H1 (cell line): Measurements from ENCODE around the gene CALM3. TPM values are rescaled to one million over a fixed set of nuclear protein-coding genes. Genes with fewer than 3 reads are reported as not detected.

Experiments used
- BCL11A ChIP-seq, 2 experiments: IDR thresholded peaks; one replicate each; pipeline ENCODE4 v1.6.1; 2011; ENCODE audit warnings: low read depth in 2 of 2, low read length in 2 of 2, mild to moderate bottlenecking in 2 of 2
- CBX8 ChIP-seq: fragments of 300-800, 300-1000 bp; sonication (generic); IDR thresholded peaks from 2 replicates; pipeline ENCODE4 v1.7.1; 2016; ENCODE audit warnings: low read depth, low read length, borderline replicate concordance
- CEBPB ChIP-seq: IDR thresholded peaks from 2 replicates; pipeline ENCODE4 v1.6.1; 2012; ENCODE audit warnings: low read depth, low read length
- CHD1 ChIP-seq: IDR thresholded peaks from 2 replicates; pipeline ENCODE4 v1.6.1; 2012; ENCODE audit warnings: low read depth, low read length, improper control_type of control experiment
- CTBP2 ChIP-seq: IDR thresholded peaks from 2 replicates; pipeline ENCODE4 v1.7.0; 2011; ENCODE audit warnings: borderline replicate concordance, mild to moderate bottlenecking, moderate library complexity, mixed read lengths, low read length; ENCODE audit not compliant: insufficient read depth, insufficient read length
- FOSL1 ChIP-seq: IDR thresholded peaks from 2 replicates; pipeline ENCODE4 v1.6.1; 2011; ENCODE audit warnings: mild to moderate bottlenecking, low read depth, low read length, moderate library complexity; ENCODE audit not compliant: insufficient read depth
- GTF2F1 ChIP-seq: IDR thresholded peaks from 2 replicates; pipeline ENCODE4 v1.6.1; 2012; ENCODE audit warnings: low read depth, low read length, improper control_type of control experiment, borderline replicate concordance
- HDAC2 ChIP-seq, 2 experiments: fragments of 300-600 bp in 1 of 2; sonication (generic) in 1 of 2; IDR thresholded peaks; 2 replicates each; pipeline ENCODE4 v1.6.1; 2011 to 2012; ENCODE audit warnings: low read depth in 2 of 2, low read length in 2 of 2, mild to moderate bottlenecking in 2 of 2, moderate library complexity in 2 of 2, borderline replicate concordance in 1 of 2, inconsistent platforms in 1 of 2
- NANOG ChIP-seq: IDR thresholded peaks from 2 replicates; pipeline ENCODE4 v1.6.1; 2011; ENCODE audit warnings: low read length, low read depth, mild to moderate bottlenecking, inconsistent platforms; ENCODE audit not compliant: insufficient read depth, poor library complexity, severe bottlenecking
- NRF1 ChIP-seq: IDR thresholded peaks from 2 replicates; pipeline ENCODE4 v1.6.1; 2011; ENCODE audit warnings: mild to moderate bottlenecking, low read depth, low read length, improper control_type of control experiment
- PHF8 ChIP-seq: fragments of 200-600 bp; sonication (generic); conservative IDR thresholded peaks from 2 replicates; pipeline ENCODE4 v1.7.1; 2012; ENCODE audit warnings: low read depth, mild to moderate bottlenecking, inconsistent platforms, low read length, moderate library complexity
- POLR2A ChIP-seq, 2 experiments: IDR thresholded peaks; 1 replicate in 1 of 2; 2 replicates in 1 of 2; pipeline ENCODE4 v1.6.1; 2011; ENCODE audit warnings: low read depth in 2 of 2, low read length in 2 of 2, mild to moderate bottlenecking in 2 of 2; ENCODE audit errors: control extremely low read depth in 1 of 2
- POLR2AphosphoS5 ChIP-seq: IDR thresholded peaks from 2 replicates; pipeline ENCODE4 v1.6.1; 2011; ENCODE audit warnings: low read depth, low read length
- RXRA ChIP-seq: IDR thresholded peaks from 2 replicates; pipeline ENCODE4 v1.6.1; 2011; ENCODE audit warnings: low read depth, mild to moderate bottlenecking, low read length, moderate library complexity; ENCODE audit not compliant: insufficient read depth
- SAP30 ChIP-seq: fragments of 300-600 bp; sonication (generic); IDR thresholded peaks from 2 replicates; pipeline ENCODE4 v1.7.1; 2012; ENCODE audit warnings: low read length, moderate library complexity, mild to moderate bottlenecking, inconsistent platforms; ENCODE audit not compliant: insufficient read depth, insufficient replicate concordance
- SIN3A ChIP-seq, 2 experiments: IDR thresholded peaks in 1 of 2; conservative IDR thresholded peaks in 1 of 2; 2 replicates each; pipeline ENCODE4 v1.6.1; 2011 to 2012; ENCODE audit warnings: low read length in 2 of 2, improper control_type of control experiment in 1 of 2, low read depth in 1 of 2, mild to moderate bottlenecking in 1 of 2
- SIX5 ChIP-seq: IDR thresholded peaks from 2 replicates; pipeline ENCODE4 v1.6.1; 2011; ENCODE audit warnings: mild to moderate bottlenecking, low read depth, low read length
- SP1 ChIP-seq: IDR thresholded peaks from 2 replicates; pipeline ENCODE4 v1.6.1; 2011; ENCODE audit warnings: low read depth, low read length
- TEAD4 ChIP-seq: IDR thresholded peaks from 2 replicates; pipeline ENCODE4 v1.6.1; 2012; ENCODE audit warnings: low read depth, low read length, inconsistent platforms, mixed read lengths
- YY1 ChIP-seq: IDR thresholded peaks from 2 replicates; pipeline ENCODE4 v1.6.1; 2011; ENCODE audit warnings: low read depth, mild to moderate bottlenecking, low read length
- polyA plus RNA-seq, 7 experiments: library from polyadenylated mRNA; depleted of rRNA in 3 of 7; stranded (reverse) in 5 of 7; unstranded in 2 of 7; fragments of >200 nt in 5 of 7; fragments of 200-250 nt in 2 of 7; gene quantifications; 1 replicate in 5 of 7; 2 replicates in 1 of 7; 4 replicates in 1 of 7; pipeline versions ENCODE4 v1.2.1 to v1.2.3, GENCODE V29; 2011 to 2013; ENCODE audit warnings: missing spikeins in 2 of 7, mixed read lengths in 2 of 7
- total RNA-seq: library from RNA; stranded (reverse); fragmentation: NEBNext Ultra II Directional; extraction: Animal tissue kit (Norgen Biotek cat#: 25700); gene quantifications from 2 replicates; pipeline ENCODE4 v1.2.1, GENCODE V29; 2021
- TF ChIP-seq, protein P1 (sequence below): IDR thresholded peaks from 2 replicates; pipeline ENCODE4 v1.6.1; 2011; ENCODE audit warnings: low read depth, mild to moderate bottlenecking, low read length; ENCODE audit not compliant: insufficient read depth
- TF ChIP-seq, protein P2 (sequence below): IDR thresholded peaks from 2 replicates; pipeline ENCODE4 v1.6.1; 2012; ENCODE audit warnings: inconsistent platforms

Gene CALM3
- total and polyA plus RNA-seq, 2 of the 8 experiments (the other 6 are each of a cell fraction or from before 2014, with no cell fraction given): 315 to 326 TPM

DNA sequence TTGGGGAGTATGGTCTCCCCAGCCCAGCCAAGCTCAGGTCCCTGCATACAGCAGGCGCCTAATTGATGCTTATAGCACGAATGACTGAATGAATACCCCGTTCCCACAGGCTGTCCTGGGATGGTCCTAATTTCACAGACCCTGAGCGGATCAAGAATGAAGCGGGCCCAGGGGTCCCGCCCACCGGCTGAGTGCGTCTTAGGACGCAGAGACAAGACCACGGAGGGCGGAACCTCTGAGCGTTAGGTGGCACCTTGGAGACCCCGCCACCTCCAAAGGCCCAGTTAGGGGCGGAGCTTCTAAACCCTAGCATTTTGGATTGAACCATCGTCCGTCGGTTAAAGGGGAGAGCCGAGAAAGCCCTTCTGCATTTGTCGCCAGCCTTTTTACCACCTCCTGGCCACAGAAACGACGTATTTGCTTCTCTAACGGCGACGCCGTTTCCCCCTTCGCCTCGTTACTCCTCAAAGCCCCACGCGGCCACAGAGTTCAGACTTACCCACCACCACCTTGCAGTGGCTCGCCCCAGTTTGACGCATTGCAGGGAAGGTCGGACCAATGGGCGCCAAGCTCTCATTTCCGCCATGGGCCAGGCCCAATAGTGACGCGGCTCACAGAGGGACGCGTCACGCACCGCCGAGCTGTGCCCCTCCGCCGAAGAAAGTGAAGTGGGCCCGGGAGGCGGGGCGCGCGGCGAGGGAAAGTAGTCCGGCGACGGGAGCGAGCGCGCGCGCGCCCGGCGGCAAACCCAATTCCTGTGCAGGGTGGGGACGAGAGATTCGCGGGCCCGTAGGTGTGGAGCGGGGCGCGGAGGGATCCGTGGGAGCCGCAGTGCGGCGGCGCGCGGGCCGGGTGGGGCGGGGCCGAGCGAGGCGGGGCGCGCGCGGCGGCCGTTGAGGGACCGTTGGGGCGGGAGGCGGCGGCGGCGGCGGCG is 479 bp upstream of the CALM3 start (continued):
- no peak for TF ChIP-seq NRF1
- peak; percentile 96 for TF ChIP-seq SP1
- no peak for TF ChIP-seq CEBPB
- TF ChIP-seq CHD1: peak; percentile 96
- TF ChIP-seq BCL11A (IDR thresholded peaks at IDR 0.05; ENCODE audit: low read depth in 2 of 2, low read length in 2 of 2): no peak
- no peak for TF ChIP-seq FOSL1
- peak in 1 of 2 experiments; percentile 78; a peak in 2 of 3 replicates for TF ChIP-seq POLR2A (IDR thresholded peaks at IDR 0.05; ENCODE audit: control extremely low read depth in 1 of 2, low read depth in 2 of 2, low read length in 2 of 2)
- TF ChIP-seq HDAC2 (IDR thresholded peaks at IDR 0.05; ENCODE audit: borderline replicate concordance in 1 of 2, low read depth in 2 of 2, low read length in 2 of 2): peak in 1 of 2 experiments; percentile 71; a peak in 1 of 4 replicates
- TF ChIP-seq SIX5: no peak
- TF ChIP-seq YY1: no peak
- TF ChIP-seq POLR2AphosphoS5: 0 out of 2 replicates have a peak, but pooled peaks have one; percentile 32
- no peak for TF ChIP-seq GTF2F1
- TF ChIP-seq SAP30: peak; percentile 57
- TF ChIP-seq, protein P1, sequence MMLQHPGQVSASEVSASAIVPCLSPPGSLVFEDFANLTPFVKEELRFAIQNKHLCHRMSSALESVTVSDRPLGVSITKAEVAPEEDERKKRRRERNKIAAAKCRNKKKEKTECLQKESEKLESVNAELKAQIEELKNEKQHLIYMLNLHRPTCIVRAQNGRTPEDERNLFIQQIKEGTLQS: no peak
- no peak for TF ChIP-seq CBX8
- peak; percentile 24; the same call in 1 of the 2 replicates for TF ChIP-seq TEAD4
- peak; percentile 10 to 49; a peak in 1 of 4 replicates for TF ChIP-seq SIN3A (conservative IDR thresholded peaks at IDR 0.05 in 1 of 2, IDR thresholded peaks at IDR 0.05 in 1 of 2; ENCODE audit: low read depth in 1 of 2, low read length in 2 of 2)
- TF ChIP-seq, protein P2, sequence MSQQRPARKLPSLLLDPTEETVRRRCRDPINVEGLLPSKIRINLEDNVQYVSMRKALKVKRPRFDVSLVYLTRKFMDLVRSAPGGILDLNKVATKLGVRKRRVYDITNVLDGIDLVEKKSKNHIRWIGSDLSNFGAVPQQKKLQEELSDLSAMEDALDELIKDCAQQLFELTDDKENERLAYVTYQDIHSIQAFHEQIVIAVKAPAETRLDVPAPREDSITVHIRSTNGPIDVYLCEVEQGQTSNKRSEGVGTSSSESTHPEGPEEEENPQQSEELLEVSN: no peak
- TF ChIP-seq PHF8: peak; percentile 35
- TF ChIP-seq CTBP2: no peak
- TF ChIP-seq NANOG: no peak
- no peak for TF ChIP-seq RXRA
- TF ChIP-seq, all 59 proteins: peak for 22
